ENCODE data around the gene RAB22A.

Gene RAB22A

GRCh38 chr20:58287638-58288037 lies 21.9 kb upstream of the RAB22A start:
- TF ChIP-seq, protein P1, sequence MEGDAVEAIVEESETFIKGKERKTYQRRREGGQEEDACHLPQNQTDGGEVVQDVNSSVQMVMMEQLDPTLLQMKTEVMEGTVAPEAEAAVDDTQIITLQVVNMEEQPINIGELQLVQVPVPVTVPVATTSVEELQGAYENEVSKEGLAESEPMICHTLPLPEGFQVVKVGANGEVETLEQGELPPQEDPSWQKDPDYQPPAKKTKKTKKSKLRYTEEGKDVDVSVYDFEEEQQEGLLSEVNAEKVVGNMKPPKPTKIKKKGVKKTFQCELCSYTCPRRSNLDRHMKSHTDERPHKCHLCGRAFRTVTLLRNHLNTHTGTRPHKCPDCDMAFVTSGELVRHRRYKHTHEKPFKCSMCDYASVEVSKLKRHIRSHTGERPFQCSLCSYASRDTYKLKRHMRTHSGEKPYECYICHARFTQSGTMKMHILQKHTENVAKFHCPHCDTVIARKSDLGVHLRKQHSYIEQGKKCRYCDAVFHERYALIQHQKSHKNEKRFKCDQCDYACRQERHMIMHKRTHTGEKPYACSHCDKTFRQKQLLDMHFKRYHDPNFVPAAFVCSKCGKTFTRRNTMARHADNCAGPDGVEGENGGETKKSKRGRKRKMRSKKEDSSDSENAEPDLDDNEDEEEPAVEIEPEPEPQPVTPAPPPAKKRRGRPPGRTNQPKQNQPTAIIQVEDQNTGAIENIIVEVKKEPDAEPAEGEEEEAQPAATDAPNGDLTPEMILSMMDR (conservative IDR thresholded peaks at IDR 0.05; ENCODE audit: low read length) = no peak
- no peak overlapping the region for H3K4me3 ChIP-seq (ENCODE audit: low read length)
- no peak for DNase-seq (ENCODE audit: low read depth)

DNA sequence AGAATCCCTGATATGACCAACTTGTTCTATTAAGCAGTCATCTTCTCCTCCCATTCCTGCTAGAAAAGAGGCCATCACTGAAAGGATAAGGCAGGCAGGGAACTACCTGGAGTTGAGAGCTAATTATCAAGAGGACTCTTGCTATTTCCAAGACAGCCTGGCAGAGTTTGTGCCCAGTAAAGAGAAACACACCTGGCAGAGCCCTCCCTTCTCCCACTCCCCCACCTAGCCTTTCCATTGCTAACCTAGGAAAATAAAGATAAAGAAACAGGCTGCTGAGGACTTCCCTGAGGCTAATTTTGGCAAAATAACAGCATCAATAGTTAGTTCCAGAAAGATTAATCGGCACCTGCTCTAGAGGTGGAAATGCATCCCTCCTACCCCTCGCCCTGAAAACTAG lies 20.4 kb upstream of the RAB22A start:
- no peak overlapping the region for H3K4me3 ChIP-seq (ENCODE audit: low read length)
- TF ChIP-seq, protein P1 (conservative IDR thresholded peaks at IDR 0.05; ENCODE audit: low read length) = no peak
- DNase-seq (ENCODE audit: low read depth) = no peak

DNA sequence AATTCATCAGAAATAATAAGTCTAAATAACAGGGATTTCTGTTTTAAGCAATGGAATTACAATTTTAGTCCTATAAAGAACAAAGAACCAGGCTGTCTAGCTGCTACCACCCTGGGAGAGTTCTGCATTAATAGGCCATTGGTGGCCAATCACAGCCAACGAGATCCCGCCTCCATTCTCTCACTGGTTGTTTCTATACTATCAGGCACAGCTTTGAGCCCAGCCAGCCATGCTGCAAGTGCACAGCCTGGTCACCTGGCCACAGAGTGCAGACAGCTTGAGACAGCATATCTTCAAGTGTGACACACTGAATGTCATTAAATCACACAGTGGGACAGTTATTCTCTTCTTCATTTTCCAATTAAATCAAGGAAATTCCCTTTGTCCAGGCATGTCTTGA lies 16.1 kb upstream of the RAB22A start:
- H3K4me3 ChIP-seq (ENCODE audit: low read length) = no peak overlapping the region
- DNase-seq (ENCODE audit: low read depth) = no peak
- TF ChIP-seq, protein P1 (conservative IDR thresholded peaks at IDR 0.05; ENCODE audit: low read length) = no peak

DNA sequence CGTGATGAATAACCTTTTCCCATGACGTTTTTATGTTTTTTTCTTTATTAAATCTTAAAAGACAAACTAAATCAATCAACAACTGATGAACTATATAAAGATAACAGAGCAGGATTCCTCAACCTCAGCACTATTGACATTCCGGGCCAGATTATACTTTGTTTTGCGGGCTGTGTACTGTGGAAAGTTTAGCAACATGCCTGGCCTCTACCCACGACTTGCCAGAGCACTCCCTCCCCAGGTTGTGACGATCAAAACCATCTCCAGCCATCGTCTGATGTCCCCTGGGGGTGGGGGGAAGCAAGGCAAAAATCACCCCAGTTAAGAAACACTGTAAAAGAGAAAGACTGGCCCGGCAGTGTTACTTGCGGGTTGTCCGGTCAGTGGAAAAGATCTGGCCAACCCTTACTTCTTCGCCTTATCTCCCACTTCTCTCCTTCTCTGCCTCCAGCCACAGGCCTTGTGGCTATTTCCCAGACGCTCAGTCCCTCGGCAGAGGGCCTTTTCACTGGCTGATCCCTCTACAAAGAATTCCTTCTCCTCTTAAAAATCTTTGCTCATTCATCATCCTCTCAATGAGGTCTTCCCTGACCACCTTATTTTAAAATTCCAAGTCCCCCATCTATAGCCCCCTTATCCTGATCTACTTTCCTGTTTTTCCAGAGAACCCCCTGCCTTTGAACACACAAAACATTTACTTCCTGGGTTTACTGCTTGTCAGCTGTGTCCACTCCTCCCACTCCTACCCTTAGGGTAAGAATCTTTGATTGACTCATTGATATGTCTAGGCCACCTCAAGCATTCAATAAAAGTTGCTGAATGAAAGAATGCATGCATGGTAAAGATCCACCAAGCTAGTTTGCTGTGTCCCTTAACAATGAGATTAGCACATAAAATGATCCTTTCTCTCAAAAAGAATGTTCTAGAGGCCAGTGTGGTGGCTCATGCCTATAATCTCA lies 14.7 kb upstream of the RAB22A start:
- TF ChIP-seq, protein P1 (conservative IDR thresholded peaks at IDR 0.05; ENCODE audit: low read length) = no peak
- no peak for DNase-seq (ENCODE audit: low read depth)
- no peak overlapping the region for H3K4me3 ChIP-seq (ENCODE audit: low read length)

- H3K4me3 ChIP-seq (ENCODE audit: low read length) = no peak overlapping the region
- TF ChIP-seq, protein P1 (conservative IDR thresholded peaks at IDR 0.05; ENCODE audit: low read length) = no peak
- DNase-seq (ENCODE audit: low read depth) = no peak
Measured at GRCh38 chr20:58296051-58296837, 13.3 kb upstream of the RAB22A start.

- TF ChIP-seq, protein P1 (conservative IDR thresholded peaks at IDR 0.05; ENCODE audit: low read length) = no peak
- no peak overlapping the region for H3K4me3 ChIP-seq (ENCODE audit: low read length)
- DNase-seq (ENCODE audit: low read depth) = no peak
Measured at GRCh38 chr20:58297394-58297793, 12.1 kb upstream of the RAB22A start.
